B cell (primary cell): Measurements from ENCODE around the gene GAP43. TPM values are rescaled to one million over a fixed set of nuclear protein-coding genes. Genes with fewer than 3 reads are reported as not detected.

Source experiments
- ATAC-seq: fragments of 200-7000 bp; cut with Tn5 transposase; one replicate; pipeline ENCODE4 v1.10.0; 2021; ENCODE audit warnings: low read depth, mild to moderate bottlenecking, moderate number of reproducible peaks, moderate library complexity
- CTCF ChIA-PET: fragments of 350-600 bp; sonication (Branson Sonifier 250); formaldehyde crosslinking; loops from one replicate; lab custom pipeline; 2021; ENCODE audit warnings: antibody characterized with exemption, inconsistent platforms; lab: Charles Lee
- POLR2A ChIA-PET: fragments of 350-600 bp; sonication (Branson Sonifier 250); formaldehyde crosslinking; loops from one replicate; lab custom pipeline; 2021; ENCODE audit warnings: antibody characterized with exemption; lab: Charles Lee
- DNase-seq: peaks from one replicate; pipeline ENCODE4 v3.0.0; 2013
- H2AFZ ChIP-seq: 2 replicates; pipeline ENCODE4 v1.6.1; 2012; ENCODE audit warnings: mild to moderate bottlenecking, low read depth, low read length; ENCODE audit not compliant: insufficient read depth, poor library complexity, severe bottlenecking
- H3K27ac ChIP-seq, 2 donors: 1 replicate in 1 of 2; 2 replicates in 1 of 2; pipeline ENCODE4 v1.5.1; 2012 to 2013; ENCODE audit warnings: low read length in 2 of 2, mild to moderate bottlenecking in 2 of 2, moderate library complexity in 1 of 2
- H3K27me3 ChIP-seq, 4 experiments: fragments of 200-600 bp in 1 of 4; sonication (generic) in 1 of 4; replicated peaks in 1 of 4; 1 replicate in 2 of 4; 2 replicates in 2 of 4; pipeline versions ENCODE4 v1.6.1 to v1.7.0; 2013 to 2016; ENCODE audit warnings: low read length in 3 of 4, mild to moderate bottlenecking in 2 of 4, mixed read lengths in 1 of 4, moderate library complexity in 1 of 4; ENCODE audit not compliant: insufficient read depth in 4 of 4, control insufficient read depth in 3 of 4; ENCODE audit errors: control extremely low read depth in 1 of 4
- H3K36me3 ChIP-seq, 2 experiments: replicated peaks in 1 of 2; 1 replicate in 1 of 2; 2 replicates in 1 of 2; pipeline versions ENCODE4 v1.6.1 to v1.7.1; 2013; ENCODE audit warnings: low read length in 1 of 2; ENCODE audit not compliant: insufficient read depth in 2 of 2, control insufficient read depth in 1 of 2; ENCODE audit errors: control extremely low read depth in 1 of 2, extremely low read depth in 1 of 2
- H3K4me1 ChIP-seq, 2 donors: fragments of 200-600 bp in 1 of 2; sonication (generic) in 1 of 2; 1 replicate in 1 of 2; 2 replicates in 1 of 2; pipeline versions ENCODE4 v1.5.1 to v1.6.1; 2013 to 2017; ENCODE audit warnings: low read length in 2 of 2; ENCODE audit not compliant: control insufficient read depth in 2 of 2, insufficient read depth in 2 of 2
- H3K4me2 ChIP-seq: replicated peaks from 2 replicates; pipeline ENCODE3; 2012; ENCODE audit warnings: mild to moderate bottlenecking, low read depth, low read length; ENCODE audit not compliant: poor library complexity, severe bottlenecking
- H3K4me3 ChIP-seq, 5 experiments: fragments of 200-600 bp in 1 of 5; sonication (generic) in 1 of 5; 1 replicate in 3 of 5; 2 replicates in 2 of 5; pipeline versions ENCODE4 v1.5.1 to v1.7.0; 2011 to 2016; ENCODE audit warnings: low read length in 4 of 5, mild to moderate bottlenecking in 4 of 5, low read depth in 2 of 5, control low read depth in 1 of 5, moderate library complexity in 1 of 5; ENCODE audit not compliant: insufficient read depth in 1 of 5; ENCODE audit errors: control extremely low read depth in 1 of 5, extremely low read depth in 1 of 5
- H3K79me2 ChIP-seq: fragments of 200-600 bp; sonication (generic); one replicate; pipeline ENCODE4 v1.6.0; 2016; ENCODE audit warnings: low read length; ENCODE audit not compliant: control insufficient read depth, insufficient read depth
- H3K9ac ChIP-seq: fragments of 200-600 bp; sonication (generic); 2 replicates; pipeline ENCODE4 v1.6.1; 2017; ENCODE audit warnings: mild to moderate bottlenecking, low read length, moderate library complexity
- H3K9me3 ChIP-seq, 3 donors: one replicate each; pipeline versions ENCODE4 v1.6.1 to v1.7.1; 2013; ENCODE audit warnings: low read length in 2 of 3; ENCODE audit not compliant: control insufficient read depth in 2 of 3, insufficient read depth in 1 of 3; ENCODE audit errors: control extremely low read depth in 1 of 3
- H4K20me1 ChIP-seq: 2 replicates; pipeline ENCODE4 v1.6.0; 2012; ENCODE audit warnings: mild to moderate bottlenecking, low read length; ENCODE audit not compliant: insufficient read depth, control insufficient read depth, poor library complexity, severe bottlenecking
- H3K27ac Mint-ChIP-seq: one replicate; pipeline ENCODE4 v1.8.0; 2021; ENCODE audit warnings: mixed read lengths
- H3K27me3 Mint-ChIP-seq: one replicate; pipeline ENCODE4 v1.8.0; 2021; ENCODE audit warnings: mixed read lengths
- H3K4me1 Mint-ChIP-seq: one replicate; pipeline ENCODE4 v1.8.0; 2021; ENCODE audit warnings: mixed read lengths
- H3K4me3 Mint-ChIP-seq: one replicate; pipeline ENCODE4 v1.8.0; 2021; ENCODE audit warnings: mixed read lengths
- H3K9me3 Mint-ChIP-seq: one replicate; pipeline ENCODE4 v1.8.0; 2022; ENCODE audit warnings: mixed read lengths; ENCODE audit not compliant: insufficient read depth
- CTCF ChIP-seq: fragments of 200-600 bp; IDR thresholded peaks from one replicate; pipeline ENCODE4 v1.8.0; 2022; ENCODE audit warnings: antibody characterized with exemption, mild to moderate bottlenecking
- EZH2 ChIP-seq: IDR thresholded peaks from 2 replicates; pipeline ENCODE4 v1.6.1; 2012; ENCODE audit warnings: borderline replicate concordance, low read depth, mild to moderate bottlenecking, moderate library complexity, low read length; ENCODE audit not compliant: insufficient read depth, poor library complexity, severe bottlenecking
- WGBS: methylation state at CpG from one replicate; pipeline ENCODE4 v1.1.5; 2013; ENCODE audit warnings: missing lambda C conversion rate; ENCODE audit not compliant: insufficient coverage; 5-methylcytosine and 5-hydroxymethylcytosine counted together
- intact Hi-C: fragments of 100-400 bp; cut with micrococcal nuclease; formaldehyde crosslinking; loops from one replicate; pipeline ENCODE4 v1.10.0; 2022
- polyA plus RNA-seq: library from polyadenylated mRNA; depleted of rRNA; stranded (reverse); fragments of >200 nt; gene quantifications from 2 replicates; pipeline ENCODE4 v1.2.3, GENCODE V29; 2012
- total RNA-seq, 2 donors: library from RNA; stranded (reverse); fragments of 120-200 nt in 1 of 2; gene quantifications; 1 replicate in 1 of 2; 2 replicates in 1 of 2; pipeline versions ENCODE4 v1.2.3 to v1.2.4, GENCODE V29; 2013 to 2022

Gene GAP43
- total and polyA plus RNA-seq, 2 donors (not counting 1 experiment from before 2014, with no cell fraction given) = 0.04 TPM; not detected in 1

GRCh38 chr3:115626721-115627120, 3.4 kb downstream of the GAP43 start:
- Histone ChIP-seq H3K4me2 (no peak overlapping the region), H3K27ac (no peak overlapping the region), H3K4me1 (peaks cover 13 to 16% of the 10 kb centered on the region in 2 donors), H3K27me3 (peaks cover 2 to 32% (median 18%) of the 10 kb centered on the region in 4 experiments), H4K20me1 (no peaks in the 10 kb centered on the region), H3K79me2 (no peaks in the 10 kb centered on the region), H2AFZ (no peak overlapping the region), H3K9me3 (no peaks in the 10 kb centered on the region), H3K36me3 (no peaks in the 10 kb centered on the region), H3K9ac (no peak overlapping the region), H3K4me3 (no peak overlapping the region)
- H3K4me1 Mint-ChIP-seq = peaks cover 12% of the 10 kb centered on the region
- ATAC-seq (no peak), DNase-seq (no peak)
- intact Hi-C loops = no loop called here
- no peak overlapping the region for H3K4me3 Mint-ChIP-seq
- CTCF ChIA-PET = no interaction called here
- WGBS = no CpG with 5 or more reads among the region's 3 CpGs
- no peaks in the 10 kb centered on the region for H3K9me3 Mint-ChIP-seq
- TF ChIP-seq CTCF = no peak
- TF ChIP-seq EZH2 = no peak
- no peak overlapping the region for H3K27ac Mint-ChIP-seq
- peaks cover 35% of the 10 kb centered on the region for H3K27me3 Mint-ChIP-seq
- POLR2A ChIA-PET = no interaction called here

- no peak overlapping the region for H3K9ac ChIP-seq
- intact Hi-C loops = no loop called here
- H3K79me2 ChIP-seq = no peaks in the 10 kb centered on the region
- peaks cover 12% of the 10 kb centered on the region for H3K4me1 Mint-ChIP-seq
- H3K4me1 ChIP-seq = peaks cover 13 to 16% of the 10 kb centered on the region in 2 donors
- H3K27me3 Mint-ChIP-seq = peaks cover 35% of the 10 kb centered on the region
- H4K20me1 ChIP-seq = no peaks in the 10 kb centered on the region
- ATAC-seq (no peak), DNase-seq (no peak)
- H3K4me3 Mint-ChIP-seq = no peak overlapping the region
- H3K9me3 Mint-ChIP-seq = no peaks in the 10 kb centered on the region
- H3K36me3 ChIP-seq = no peaks in the 10 kb centered on the region
- H2AFZ ChIP-seq = no peak overlapping the region
- H3K4me2 ChIP-seq = no peak overlapping the region
- ChIA-PET CTCF (no interaction called here), POLR2A (no interaction called here)
- no peak overlapping the region for H3K4me3 ChIP-seq
- peaks cover 2 to 32% (median 20%) of the 10 kb centered on the region in 4 experiments for H3K27me3 ChIP-seq
- H3K27ac Mint-ChIP-seq = no peak overlapping the region
- H3K27ac ChIP-seq = no peak overlapping the region
- TF ChIP-seq CTCF (no peak), EZH2 (no peak)
- H3K9me3 ChIP-seq = no peaks in the 10 kb centered on the region
- WGBS = 83% methylated on average over 1 of the region's 3 CpGs
These were observed 4.1 kb downstream of the GAP43 start for GRCh38 chr3:115627180-115628074.
